GM19324 (cell line): ENCODE measurements around the gene TNRC18.
"Not testable (repeated sequence)": the region's sequence is repeated elsewhere in the genome, so short reads cannot be mapped to it uniquely, and the experiment has no call there.

Experiments
- ATAC-seq: cut with Tn5 transposase; IDR thresholded peaks from one replicate; pipeline ENCODE4 v1.9.1; 2021; ENCODE audit warnings: mild to moderate bottlenecking, moderate library complexity; ENCODE audit not compliant: unreplicated experiment, low FRiP score

Gene TNRC18

DNA sequence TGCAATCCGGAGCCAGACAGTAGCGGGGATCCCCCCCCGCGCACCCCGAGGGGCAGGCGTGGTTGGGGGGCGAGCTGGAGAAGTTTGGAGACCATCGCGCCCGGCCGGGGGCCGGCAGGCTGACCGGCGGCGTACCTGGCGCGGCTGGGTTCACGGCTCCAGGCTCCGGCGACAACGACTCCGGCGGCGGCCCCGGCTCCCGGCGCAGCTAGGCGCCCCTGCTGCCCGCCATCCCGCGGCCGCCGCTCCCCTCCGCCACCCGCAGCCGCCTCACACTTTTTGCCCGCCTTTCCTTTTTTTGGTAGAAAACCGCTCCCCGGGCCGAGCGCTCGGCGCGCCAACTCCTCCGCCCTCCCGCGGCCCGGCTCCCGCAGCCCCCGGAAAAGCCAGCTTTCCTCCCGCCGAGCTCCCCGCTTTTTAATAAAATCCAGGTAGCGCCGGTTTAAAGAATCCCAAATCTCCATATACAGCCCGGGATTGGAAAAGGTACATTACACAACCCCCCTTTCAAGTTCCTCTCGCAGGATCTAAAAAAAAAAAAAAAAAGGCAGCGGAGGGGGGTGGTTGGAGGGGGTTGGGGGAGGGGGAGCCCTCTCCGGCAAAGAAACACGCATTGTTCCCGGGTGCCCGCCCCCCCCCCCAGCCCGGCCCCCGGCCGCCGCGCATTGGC lies at the start of gene TNRC18:
TSS of gene TNRC18 (minus strand) at position 529 of the 670 bp plus-strand sequence. CDS start 2,588 bp downstream, outside the sequence.
- no peak for ATAC-seq

DNA sequence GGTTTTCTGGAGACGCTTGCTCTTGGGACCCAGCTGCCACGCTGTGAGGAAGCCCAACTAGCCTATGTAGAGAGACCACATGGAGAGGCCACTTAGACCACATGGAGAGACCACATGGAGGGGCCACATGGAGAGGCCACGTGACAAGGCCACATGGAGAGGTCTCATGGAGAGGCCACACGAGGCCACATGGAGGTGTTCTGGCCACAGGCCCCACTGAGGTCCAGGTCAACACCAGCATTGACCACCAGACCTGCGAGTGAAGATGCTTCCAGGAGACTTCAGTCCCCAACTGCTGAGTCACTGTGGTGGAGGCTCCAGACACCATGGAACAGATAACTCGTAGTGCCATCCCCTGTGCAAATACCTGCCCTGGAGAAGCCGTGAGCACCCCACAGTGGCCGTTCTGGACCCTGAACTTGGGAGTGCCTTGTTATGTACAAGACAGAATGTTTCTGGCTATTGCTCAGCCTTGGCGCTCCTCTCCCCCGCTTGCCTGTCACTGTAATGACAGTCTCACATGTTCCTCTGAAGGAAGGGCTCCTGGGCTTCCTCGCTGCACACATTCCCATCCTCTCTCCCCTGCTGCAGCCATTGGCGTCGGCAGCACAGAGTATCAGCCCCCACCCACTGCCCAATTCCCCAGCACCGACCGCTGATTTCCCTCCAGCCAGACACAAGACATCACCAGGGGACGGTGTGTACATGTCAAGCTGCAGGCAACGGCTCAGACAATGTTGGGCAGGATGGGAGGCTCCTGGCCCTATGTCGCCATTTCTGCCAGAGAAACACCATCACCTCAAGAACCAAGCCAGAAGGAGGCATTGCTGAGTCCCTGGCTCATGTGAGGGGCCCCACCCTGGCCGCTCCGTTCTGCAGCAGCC lies 49.0 kb upstream of the TNRC18 start:
- ATAC-seq = no peak

DNA sequence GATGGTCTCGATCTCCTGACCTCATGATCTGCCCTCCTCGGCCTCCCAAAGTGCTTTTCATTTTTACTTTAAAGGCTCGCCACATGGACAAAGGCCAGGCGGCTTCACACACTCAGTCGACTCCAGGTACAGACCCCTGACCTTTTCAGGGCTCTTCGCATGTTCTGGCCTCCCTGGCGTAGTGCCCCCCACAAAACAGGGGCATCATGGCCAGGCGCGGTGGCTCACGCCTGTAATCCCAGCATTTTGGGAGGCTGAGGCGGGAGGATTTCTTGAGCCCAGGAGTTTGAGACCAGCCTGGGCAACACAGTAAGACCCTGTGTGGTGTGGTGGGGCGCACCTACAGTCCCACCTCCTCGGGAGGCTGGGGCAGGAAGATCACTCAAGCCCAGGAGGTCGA lies 48.0 kb upstream of the TNRC18 start:
- not testable (repeated sequence) for ATAC-seq

DNA sequence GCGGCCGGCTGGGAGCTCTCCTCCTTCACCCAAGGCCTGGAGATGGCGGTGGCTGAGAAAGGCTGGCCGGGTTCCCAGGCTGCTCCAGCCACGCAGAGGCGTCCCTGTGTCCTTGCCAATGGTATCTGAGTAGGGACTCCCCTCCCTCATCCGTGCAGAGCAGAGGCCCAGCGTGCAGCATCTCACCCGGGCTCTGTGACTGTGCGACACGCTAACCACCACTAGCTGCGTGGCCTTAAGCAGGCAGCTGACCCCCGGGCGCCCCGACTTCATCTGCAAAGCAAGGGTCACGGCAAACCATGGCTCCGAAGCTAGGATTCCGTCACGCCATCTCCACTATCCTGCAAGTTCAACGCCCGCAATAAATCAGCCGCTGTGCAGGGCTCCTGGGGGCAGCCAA lies 47.2 kb upstream of the TNRC18 start:
- no peak for ATAC-seq

- no peak for ATAC-seq
Measured at GRCh38 chr7:5470167-5470532, 46.5 kb upstream of the TNRC18 start.

GRCh38 chr7:5469375-5470166 lies 45.9 kb upstream of the TNRC18 start:
- ATAC-seq = no peak

- ATAC-seq = no peak
Measured at GRCh38 chr7:5467645-5468044, 44.0 kb upstream of the TNRC18 start.

DNA sequence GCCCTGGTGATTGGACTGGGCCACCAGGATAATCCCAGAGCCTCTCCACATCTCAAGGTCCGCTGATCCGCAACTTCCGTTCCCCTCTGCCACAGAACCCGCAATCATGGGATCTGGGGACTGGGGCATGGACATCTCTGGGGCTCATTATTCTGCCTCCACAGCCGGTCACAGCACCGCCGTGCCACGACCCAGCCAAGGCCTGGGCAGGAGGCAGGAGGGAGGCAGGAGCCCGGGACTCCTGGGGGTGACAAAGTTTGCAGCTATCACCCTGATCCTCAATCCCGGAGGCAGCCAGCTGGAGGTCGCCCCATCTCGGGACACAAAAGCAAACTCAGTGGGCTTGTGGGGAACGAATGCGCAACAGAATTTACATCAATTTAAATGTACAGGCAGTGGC lies 42.9 kb upstream of the TNRC18 start:
- no peak for ATAC-seq

DNA sequence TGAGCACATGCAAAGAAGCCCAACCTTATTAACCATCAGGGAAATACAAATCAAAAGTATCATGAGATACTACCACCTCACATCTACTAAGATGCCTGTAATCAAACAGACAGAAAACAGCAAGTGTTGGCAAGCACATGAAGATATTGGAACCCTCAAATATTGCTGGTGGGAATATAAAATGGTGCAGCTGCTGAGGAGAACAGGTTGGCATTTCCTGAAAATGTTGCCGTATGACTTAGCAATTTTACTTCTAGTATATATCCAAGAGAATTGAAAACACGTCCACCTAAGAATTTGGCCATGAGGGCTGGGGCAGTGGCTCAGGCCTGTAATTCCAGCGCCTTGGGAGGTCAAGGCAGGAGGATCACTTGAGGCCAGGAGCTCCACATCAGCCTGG lies 39.4 kb upstream of the TNRC18 start:
- no peak for ATAC-seq

DNA sequence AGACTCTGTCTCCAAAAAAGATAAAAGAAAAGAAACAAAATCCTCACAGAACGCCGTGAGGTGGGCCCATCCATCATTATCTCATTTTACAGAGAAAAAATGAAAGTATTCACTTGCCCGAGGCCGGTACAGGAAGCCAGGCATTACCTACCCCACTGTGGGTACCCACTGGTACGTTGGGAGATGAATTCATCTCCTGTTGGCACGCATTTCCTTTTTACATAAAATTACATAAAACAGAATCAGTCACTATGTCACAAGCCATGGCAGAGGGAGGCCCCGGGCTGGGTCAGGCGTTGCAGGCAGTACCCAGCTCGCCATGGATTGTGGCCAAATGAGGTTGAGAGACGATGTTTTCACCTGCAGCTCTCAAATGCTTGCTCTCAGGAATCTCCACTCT lies 38.6 kb upstream of the TNRC18 start:
- ATAC-seq = no peak

GRCh38 chr7:5458921-5459480 lies 35.4 kb upstream of the TNRC18 start:
- ATAC-seq = no peak

GRCh38 chr7:5457245-5457735 lies 33.7 kb upstream of the TNRC18 start:
- no peak for ATAC-seq

DNA sequence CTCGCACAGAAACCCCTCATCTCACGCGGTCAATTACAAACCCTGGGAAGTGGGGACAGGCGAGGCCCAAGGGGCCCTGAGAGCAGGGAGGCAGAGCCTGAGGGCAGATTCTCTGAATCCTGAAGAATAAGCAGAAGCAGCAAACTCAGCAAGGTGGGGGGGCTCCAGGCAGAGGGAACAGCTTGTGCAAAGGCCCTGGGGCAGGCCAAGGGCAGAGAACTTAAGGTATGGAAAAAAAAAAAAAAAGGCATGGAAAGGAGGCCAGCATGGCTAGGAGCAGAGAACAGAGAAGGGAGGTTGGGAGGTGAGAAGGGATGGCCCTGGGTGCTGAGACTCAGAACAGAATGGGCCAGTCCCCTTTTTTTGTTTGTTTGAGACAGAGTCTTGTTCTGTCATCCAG lies 32.8 kb upstream of the TNRC18 start:
- no peak for ATAC-seq

DNA sequence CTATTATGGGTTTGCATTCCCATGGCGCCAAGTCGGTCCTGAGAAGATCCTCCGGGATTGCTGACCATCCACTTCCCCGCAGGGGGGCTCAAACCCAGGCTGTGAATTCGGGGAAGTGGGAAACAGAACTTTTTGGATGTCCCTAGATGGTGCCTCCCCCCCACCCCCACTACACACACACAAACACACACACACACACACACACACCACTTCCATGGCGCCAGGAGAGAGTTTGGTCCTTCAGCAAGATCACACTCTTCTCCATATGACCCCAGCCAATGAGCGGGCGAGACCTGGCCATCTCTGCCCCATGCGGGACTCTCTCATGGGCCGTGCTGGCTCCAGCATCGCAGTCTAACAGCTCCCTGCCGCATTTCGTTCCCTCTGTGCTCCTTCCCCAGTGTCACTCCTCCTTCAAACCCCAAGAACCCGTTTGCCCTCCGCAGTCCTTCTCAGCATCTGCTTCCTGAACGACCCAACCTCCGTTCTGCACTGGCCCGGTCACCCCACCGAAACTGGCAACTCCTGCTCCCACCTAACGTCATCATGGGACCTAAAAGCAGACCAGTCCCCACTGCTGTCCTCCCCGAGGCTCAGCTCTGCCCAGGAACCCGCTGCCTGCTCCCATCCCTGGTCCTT lies 32.1 kb upstream of the TNRC18 start:
- no peak for ATAC-seq

GRCh38 chr7:5455175-5455574 lies 31.5 kb upstream of the TNRC18 start:
- ATAC-seq = no peak

GRCh38 chr7:5454485-5454884 lies 30.9 kb upstream of the TNRC18 start:
- ATAC-seq = no peak

DNA sequence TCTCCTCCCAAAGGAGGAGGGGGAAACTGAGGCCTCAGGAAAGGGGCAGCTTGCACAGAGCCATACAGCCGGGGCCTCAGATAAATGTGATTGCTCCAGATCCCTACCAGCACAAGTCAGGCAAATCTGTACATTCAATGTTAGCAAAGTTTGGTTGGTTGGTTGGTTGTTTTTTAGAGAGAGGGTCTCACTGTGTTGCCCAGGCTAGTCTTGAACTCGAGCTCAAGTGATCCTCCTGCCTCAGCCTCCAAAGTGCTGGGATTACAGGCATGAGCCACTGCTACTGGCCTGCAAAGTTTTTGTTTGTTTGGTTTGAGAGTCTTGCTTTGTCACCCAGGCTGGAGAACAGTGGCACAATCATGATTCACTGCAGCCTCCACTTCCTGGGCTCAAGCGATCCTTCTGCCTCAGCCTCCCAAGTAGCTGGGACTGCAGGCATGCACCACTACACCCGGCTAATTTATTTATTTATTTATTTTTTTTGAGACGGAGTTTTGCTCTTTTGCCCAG lies 30.0 kb upstream of the TNRC18 start:
- no peak for ATAC-seq

- no peak for ATAC-seq
Measured at GRCh38 chr7:5452937-5453540, 29.4 kb upstream of the TNRC18 start.

DNA sequence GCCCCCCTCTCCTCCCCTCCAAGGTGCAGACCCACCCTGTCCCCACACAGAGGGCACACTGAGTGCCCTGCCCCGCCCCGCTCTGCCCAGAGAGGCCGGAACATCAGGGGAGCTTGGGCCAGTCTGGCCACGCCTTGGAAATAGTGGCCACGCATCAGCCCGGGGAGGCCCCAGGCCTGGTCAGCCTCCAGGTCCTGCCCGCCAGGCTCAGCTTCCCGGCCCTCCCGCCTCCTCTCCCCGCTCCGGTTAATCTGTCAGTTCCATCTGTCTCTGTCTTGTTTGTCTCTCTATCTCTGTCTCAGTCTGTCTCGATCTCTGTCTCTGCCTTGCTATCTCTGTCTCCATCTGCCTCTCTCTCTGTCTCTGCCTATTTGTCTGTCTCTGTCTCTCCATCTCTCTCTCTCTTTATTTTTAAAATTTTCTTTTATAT lies 28.9 kb upstream of the TNRC18 start:
- no peak for ATAC-seq

GRCh38 chr7:5451391-5451790 lies 27.8 kb upstream of the TNRC18 start:
- no peak for ATAC-seq
